ENCODE data around the gene LAGE3.

GRCh38 chrX:154436374-154436982 lies 42.6 kb downstream of the LAGE3 start:
- TF ChIP-seq CTCF (IDR thresholded peaks at IDR 0.05) (no peak), POLR2A (IDR thresholded peaks at IDR 0.05) (no peak)

Measured in right lobe of liver (tissue), 4 donors.